HG03097 (cell line): ENCODE measurements around the gene NLN.
"Not testable (repeated sequence)": the region's sequence is repeated elsewhere in the genome, so short reads cannot be mapped to it uniquely, and the experiment has no call there.

Source experiments
- ATAC-seq: cut with Tn5 transposase; IDR thresholded peaks from one replicate; pipeline ENCODE4 v1.9.1; 2021; ENCODE audit not compliant: unreplicated experiment, low FRiP score

NLN gene

DNA sequence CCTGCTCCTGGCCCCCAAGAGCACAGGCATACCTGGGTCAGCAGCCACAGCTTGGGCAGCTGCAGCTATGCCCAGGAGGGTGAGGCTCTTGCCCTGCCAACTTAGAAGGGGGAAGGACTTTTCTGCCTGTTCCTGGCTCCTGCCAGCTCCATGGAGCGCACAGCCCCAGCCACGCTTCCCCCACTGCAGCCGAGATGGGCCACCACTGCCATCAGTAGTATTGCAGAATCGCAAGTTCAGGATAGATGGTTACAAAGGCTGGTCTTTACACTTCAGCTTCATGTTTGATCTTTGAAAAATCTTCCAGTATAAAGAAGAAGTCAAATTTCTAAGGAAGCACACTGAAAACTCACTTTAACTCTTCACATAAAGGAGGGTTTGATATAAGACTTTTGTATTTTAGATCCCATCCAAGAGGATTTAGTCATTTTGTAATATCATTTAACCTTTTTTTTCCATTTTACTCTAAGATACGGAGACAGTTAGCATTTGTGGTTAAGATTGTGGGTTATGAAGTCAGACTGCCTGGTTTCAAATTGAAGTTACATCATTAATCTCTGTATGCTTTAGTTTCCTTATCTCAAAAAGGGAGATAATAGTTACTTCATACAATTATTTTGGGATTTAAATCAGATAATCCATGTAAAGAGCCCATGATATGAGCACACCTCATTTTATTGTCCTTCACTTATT, 81.8 kb downstream of the NLN start:
- ATAC-seq: no peak

DNA sequence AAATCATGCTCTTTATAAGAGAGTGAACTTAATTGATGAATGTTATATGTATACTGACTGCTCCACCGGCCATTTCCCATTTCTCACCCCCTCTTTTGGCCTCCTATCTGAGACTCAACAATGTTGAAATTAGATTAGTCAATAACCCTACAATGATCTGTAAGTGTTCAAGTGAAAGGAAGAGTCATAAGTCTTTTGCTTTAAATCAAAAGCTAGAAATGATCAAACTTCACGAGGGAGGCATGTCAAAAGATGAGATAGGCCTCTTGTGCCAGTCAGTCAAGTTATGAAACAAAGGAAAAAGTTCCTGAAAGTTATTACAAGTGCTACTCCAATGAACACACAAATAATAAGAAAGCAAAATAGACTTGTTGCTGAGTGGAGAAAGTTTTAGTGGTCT, 83.1 kb downstream of the NLN start:
- no peak for ATAC-seq

DNA sequence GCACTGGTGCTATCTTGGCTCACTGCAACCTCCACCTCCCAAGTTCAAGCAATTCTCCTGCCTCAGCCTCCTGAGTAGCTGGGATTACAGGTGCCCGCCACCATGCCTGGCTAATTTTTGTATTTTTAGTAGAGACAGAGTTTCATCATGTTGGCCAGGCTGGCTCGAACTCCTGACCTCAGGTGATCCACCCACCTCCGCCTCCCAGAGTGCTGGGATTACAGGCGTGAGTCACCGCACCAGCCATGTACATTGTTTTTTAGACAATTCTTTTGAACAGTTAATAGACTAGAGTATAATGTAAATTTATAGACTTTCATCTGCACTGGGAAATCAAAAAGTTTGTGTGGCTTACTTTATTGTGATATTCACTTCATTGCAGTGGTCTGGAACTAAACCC, 85.5 kb downstream of the NLN start:
- ATAC-seq: not testable (repeated sequence)

DNA sequence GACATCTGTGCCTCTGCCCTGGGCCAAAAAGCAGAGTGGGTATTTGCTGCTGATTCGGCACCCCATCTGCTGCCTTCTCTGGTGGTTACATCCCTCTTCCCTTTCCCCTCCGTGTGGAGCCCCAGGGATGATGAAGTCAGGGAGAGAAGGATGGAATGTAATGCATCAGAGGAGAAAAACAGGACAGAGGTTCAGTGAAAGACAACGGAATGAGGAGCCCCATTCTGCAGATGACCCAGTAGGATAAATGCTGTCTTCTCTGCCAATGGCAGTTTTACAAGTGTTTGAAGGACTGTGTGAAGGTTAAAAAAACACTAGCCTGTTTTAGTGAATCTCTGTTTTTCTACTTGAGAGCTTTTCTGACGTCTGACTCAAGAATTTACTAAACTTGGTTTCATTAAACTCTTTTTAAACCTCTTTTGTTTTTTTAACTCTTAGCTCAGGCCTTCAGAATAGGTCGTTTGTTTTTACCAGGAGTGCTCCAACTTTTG, 86.3 kb downstream of the NLN start:
- no peak for ATAC-seq

DNA sequence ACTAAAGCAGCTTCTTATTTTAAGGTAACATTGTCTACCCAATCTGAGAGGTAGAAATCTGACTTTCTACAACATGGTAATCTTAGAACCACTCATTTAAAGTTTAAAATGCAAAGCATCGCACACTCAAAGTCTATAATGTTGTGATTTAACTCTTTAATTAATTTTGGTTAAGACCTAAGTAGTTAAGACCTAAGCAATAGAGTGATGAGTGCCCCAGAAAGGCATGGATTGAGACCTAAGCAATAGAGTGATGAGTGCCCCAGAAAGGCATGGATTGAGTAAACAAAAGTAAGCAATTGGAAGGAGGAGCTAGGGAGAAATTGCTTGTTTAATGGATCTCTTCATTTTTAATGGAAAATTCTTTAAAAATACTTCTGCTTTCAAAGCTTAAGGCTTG, 86.8 kb downstream of the NLN start:
- ATAC-seq: no peak

DNA sequence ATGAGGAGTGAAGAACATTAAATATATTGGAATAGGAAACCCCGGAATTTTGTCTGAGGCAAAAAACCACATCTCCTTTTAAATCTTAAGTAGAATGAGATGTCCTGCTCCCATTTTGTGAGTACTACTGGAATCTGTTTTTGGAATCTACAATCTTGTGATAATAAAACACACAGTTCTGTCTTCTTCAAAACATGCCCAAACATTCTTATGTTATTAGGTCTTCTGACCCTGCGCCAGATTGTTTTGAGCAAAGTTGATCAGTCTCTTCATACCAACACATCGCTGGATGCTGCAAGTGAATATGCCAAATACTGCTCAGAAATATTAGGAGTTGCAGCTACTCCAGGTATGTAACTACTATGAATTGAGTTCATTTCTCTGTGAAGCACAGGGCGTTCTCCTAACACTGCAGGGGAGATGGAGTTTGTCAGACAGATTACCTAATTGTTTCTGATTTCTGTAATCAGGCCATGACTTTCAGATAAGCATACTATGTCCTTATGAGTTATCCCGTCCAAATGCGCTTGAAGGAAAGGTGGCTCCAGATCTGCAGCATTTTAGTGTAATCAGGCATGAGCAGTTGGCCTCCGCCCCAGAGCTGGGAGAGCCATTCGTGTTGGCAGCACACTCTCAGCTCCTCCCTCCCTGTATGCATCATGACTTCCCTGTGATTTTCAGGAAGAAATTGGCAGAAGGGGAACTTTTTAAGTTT, 88.0 kb downstream of the NLN start:
- no peak for ATAC-seq

DNA sequence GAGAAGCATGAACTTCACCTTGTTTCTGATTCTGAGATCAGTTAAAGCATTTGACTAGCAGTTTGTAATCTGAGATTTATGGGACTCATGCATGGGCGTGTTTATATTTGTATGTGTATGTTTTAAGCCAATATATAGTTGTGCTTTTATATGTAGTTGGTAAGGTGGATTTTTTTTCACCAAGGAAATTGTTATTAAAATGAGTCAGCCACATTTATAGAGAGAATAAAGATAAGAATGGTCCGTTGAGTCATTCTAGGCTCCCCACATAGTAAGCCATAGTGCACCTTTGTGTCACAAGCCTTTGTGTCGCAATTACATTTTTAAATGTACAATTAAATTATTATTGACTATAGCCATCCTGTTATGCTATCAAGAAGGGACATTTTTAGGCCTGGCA, 89.0 kb downstream of the NLN start:
- ATAC-seq: no peak

DNA sequence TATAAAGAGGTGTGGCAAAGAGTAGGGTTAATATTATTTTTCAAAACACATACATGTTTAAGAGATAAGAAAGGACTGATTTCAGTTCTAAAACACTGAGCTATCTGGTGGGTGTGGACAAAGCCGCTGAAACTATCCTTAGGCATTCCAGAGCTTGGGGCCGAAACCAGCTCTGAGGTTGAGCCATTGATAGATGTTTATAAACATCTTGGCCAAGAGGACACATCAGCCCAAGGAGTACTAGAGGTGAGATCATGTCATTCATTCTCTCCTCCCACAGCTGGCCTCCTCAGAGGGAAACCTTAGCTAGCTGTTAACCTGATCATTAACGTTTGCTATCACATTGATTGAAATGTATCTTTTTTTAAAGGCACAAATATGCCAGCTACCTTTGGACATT, 89.9 kb downstream of the NLN start:
- no peak for ATAC-seq

DNA sequence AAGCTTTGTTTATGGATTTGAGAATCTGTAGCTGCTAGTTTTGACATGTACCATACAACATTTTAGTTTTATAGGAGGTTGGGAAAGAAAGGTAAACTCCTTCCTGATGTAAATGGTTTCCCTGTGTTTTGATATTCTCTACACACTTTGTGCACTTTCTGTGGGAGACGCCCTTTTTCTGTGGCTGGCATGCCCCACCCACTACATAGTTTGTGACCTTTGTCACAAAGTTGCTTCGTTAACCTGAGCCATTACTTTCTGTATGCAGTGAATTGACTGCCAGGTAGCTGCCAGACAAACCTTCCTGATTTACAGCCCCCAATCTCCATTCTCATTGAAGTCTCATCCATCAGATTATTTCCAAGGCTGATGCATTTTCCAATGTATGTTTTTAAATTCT, 90.6 kb downstream of the NLN start:
- no peak for ATAC-seq

DNA sequence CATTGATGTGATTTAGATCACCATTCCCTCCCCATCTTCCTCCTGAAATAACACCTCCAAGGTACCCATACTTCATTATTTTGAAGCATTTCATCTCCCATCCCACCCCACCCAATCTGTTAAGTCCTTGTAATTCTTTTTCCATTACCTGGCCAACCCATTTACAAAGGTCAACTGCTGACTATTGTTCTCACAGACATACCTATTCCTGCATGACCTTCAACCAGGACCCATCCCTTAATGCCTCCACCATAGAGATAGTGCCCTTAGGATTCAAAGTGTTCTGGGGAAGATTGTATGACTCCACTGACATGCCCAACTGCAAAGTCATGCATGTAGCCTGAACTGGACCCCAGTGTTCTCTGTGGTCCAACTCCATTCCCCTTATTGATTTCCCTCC, 91.2 kb downstream of the NLN start:
- no peak for ATAC-seq

DNA sequence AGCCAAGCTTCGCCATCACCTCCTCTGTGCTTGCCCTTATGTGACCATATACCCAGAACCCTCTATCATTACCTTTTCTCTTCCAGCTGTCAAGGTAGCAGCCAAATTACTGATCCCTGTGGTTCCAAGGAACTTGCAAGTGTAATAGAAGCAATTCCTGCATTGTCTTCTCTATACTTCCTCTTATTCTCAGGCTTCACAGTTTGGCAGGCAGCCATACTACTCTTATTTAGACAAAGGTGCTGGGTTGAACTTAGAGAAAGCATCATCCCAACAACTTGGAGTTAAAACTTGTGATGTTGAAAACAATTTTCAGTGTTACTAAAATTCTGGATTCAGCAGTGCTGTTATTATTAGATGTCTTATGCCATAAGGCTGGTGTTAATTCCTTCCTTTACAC, 93.2 kb downstream of the NLN start:
- ATAC-seq: no peak

DNA sequence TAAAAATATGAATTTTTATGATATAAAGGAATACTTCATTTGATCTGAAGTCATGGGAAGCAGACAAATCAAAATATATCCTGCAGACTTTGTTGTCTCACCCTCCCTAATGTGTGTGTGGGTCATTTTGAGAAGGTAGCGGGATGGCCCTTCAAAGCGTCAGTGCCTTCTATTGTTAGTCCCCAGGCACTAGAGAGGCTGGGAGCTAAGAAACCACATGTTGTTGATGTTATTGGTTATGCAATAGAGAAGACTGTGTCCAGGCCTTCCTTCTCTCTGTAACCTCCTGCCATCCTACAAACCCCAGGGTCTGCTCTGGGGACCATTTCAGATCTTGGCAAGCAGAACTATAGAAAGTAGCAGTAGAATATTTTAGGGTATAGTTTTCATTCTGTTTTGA, 94.7 kb downstream of the NLN start:
- ATAC-seq: no peak

DNA sequence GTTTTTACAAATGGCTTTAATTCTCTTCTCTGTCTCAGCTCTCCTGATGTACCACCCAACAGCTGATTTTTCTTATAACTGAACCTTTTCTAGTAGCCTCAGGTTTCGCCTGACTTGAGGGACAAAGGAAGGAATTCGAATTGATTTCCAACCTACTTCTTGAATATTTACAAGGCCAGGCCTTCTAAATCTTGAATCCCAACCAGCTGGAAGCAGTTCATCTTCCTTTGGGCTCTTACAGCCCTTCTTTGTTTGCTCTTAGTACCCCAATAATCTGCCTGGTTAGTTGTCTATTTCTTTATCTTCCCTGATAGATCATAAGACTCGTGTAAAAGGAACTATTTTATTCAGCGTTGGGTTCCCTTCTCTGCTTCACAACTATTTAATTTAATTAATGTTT, 95.9 kb downstream of the NLN start:
- ATAC-seq: no peak

DNA sequence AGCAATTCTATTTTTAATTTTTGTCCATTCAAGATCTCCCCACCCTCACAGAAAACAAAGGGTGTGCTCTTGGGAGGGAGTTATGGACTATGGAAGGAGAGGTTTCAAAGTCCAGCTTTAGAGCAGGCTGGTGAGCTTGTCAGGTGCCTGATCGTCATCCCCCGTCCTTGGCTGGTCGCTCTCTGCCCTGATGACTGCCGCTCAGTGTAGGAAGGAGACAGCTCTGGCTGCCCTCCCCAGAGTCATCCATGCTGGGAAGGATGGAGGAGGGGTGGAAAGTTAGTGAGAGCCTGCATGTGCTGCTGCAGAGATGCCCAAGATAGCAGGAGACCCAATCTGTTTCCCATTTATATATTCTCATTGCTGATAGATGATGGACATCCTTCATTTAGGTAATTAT, 96.6 kb downstream of the NLN start:
- ATAC-seq: no peak

DNA sequence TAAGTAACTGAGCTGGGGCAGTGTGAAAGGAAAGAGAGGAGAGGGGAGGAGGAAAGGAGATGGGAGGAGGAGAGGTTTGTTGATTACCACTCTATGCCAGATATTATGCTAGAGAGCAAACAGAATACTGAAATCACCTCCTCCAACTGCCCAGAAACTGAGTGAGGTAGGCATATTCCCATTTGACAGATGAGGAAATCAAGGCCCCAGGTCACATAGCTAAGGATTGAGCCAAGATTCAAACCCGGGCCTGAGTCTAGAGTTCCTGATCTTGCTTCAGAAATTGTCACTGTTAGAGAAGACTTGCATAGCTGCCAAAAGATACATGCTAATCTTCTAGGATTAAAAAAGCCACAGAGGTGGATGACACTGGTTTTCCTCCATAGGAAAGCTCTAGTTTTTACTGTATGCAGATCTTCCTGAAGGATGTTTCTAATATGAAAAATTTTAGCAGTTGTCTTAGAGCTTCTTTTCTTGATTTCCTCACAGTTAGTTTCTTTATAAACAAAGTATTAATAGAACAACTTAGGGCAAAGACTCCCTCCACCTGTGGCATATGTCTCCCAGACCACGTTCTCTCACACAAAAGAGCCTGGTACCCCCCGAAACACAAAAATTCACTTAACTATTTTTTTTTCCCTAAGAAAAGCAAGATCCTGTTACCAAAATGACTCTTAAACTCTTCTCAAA, 97.4 kb downstream of the NLN start:
- no peak for ATAC-seq

DNA sequence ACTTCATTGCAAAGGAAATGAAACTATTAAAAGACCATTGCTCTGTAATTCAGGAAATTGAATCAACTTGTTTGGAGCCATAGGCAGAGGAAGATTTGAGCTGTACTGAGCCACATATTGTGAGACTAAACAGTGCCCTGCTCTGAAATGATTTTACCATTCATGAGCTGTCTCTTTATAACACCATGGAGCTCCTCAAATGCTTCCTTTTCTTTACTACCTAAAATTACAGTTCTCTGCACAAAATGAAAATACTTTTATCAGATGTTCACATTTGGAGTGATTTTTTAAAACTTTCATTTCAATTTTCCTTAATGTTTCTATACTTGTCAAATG, 97.9 kb downstream of the NLN start:
- no peak for ATAC-seq

DNA sequence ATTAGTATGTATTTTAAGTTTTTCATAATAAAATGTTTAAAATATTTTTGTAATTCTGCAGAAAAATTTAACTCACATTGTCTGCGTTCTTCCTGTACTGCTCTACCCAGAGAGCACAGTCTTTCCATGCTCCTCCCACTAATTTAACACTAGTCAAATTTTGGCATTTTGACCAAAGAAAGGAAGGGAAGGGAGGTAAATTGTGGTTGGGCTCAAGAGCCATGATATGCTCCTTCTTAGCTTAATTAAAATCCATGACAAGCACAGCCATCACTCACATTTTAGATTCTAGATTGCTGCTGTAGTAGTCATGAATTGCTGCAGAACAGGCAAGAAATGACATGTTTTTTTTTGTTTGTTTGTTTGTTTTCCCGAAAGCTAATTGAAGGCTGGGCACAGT, 98.4 kb downstream of the NLN start:
- ATAC-seq: no peak

DNA sequence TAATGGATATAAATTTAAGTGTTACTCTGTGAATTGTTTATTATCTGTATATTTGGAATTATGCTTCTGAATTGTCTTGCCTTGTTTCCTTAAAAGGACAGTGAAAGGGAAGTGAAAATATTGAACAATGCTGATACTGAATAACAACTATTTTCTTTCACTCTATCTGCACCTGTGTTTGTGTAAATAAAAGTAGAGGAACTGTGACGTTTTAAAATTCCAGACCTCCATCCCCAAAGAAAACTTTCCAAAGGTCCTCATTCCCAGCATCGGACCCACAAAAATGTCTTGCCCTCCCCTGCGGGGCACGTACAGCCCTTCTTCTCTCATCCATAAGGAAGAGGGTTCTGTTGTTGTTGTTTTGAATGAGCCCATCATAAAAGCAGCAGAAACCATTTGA, 100.0 kb downstream of the NLN start:
- no peak for ATAC-seq

DNA sequence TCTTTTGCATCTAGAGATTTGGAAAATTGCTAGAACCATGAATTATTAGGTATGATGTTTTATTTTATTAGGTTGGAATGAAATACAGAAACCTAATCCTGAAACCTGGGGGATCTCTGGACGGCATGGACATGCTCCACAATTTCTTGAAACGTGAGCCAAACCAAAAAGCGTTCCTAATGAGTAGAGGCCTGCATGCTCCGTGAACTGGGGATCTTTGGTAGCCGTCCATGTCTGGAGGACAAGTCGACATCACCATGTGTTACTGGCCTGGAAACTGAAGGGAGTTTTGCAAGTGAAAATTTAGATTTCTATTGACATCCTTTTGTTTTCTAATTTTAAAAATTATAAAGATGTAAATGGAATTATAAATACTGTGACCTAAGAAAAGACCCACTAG, 100.7 kb downstream of the NLN start:
- ATAC-seq: no peak

DNA sequence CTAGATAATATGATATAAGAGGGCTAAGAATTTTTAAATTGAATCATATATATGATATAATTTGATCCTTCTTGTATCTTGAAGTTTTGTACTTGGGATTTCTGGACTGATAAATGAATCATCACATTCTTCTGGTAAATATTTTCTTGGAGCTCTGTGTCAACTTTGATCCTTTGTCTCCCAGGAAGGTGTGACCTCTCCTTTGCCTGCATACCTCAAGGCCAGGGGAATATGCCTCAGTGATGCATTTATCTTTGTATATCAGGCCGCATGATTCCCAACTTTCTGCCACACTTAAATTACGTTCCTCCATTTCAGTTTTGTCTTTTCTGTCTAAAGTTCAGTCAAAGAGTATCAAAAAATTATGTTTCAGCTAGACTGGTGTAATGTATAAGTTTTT, 101.2 kb downstream of the NLN start:
- no peak for ATAC-seq

DNA sequence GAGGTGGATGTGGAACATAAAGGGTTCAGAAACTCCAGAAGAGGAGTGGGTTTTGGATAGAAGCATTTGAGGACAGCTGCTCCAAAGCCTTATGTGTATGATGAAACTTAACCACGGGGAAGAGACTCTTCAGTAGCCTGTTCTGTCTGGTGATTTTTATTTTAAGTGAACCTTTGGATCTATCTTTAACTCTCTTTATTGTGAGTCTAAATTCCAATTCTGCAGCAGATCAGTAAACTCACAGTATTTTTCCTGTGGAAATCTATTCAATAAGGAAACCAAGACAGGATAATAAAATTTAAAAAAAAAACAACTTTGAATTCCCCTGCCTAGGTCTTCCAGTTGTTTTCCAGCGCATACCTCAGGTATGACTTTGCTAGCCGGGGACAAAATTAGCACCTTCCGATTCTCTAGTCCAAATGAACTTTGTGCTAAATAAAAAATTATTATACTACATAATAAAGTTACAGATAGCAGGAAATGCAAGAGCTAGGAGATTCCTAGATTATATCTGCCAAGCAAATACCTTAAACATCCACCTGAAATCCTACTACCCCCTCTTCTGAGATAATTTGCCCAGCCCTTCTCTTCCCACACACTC, 101.9 kb downstream of the NLN start:
- ATAC-seq: no peak
